ENCODE results near the gene ZDHHC3.

Gene ZDHHC3

GRCh38 chr3:44976002-44976815 lies at the start of gene ZDHHC3, which contains the start of gene EXOSC7:
TSS of gene ZDHHC3 (minus strand) at chr3:44976174. CDS start at chr3:44959436, 16,738 bp downstream.
TSS of gene EXOSC7 (plus strand) at chr3:44976244. CDS start at chr3:44976278, 34 bp downstream.
- no peaks in the 10 kb centered on the region for H3K36me3 ChIP-seq (ENCODE audit: control insufficient read depth in 2 of 2, insufficient read depth in 2 of 2, low read length in 2 of 2)
- H3K4me1 ChIP-seq (ENCODE audit: control insufficient read depth, insufficient read depth, low read length): peaks cover 25% of the 10 kb centered on the region
- no peaks in the 10 kb centered on the region for H3K9me3 ChIP-seq (ENCODE audit: control insufficient read depth in 2 of 2, low read length in 2 of 2)
- H3K27me3 ChIP-seq (ENCODE audit: control insufficient read depth in 1 of 2, insufficient read depth in 2 of 2, low read length in 2 of 2): no peaks in the 10 kb centered on the region
- H3K27ac ChIP-seq (ENCODE audit: low read length): peak within 1 kb of the TSS; percentile 71
- peak within 1 kb of the TSS; percentile 93 to 98 for H3K4me3 ChIP-seq (ENCODE audit: low read length in 2 of 2)
- peak within 1 kb of the TSS; percentile 90 to 92 for H3K9ac ChIP-seq (ENCODE audit: low read length in 2 of 2)

- Histone ChIP-seq H3K27ac (ENCODE audit: low read length) (peak overlapping the region; percentile 67), H3K4me1 (ENCODE audit: control insufficient read depth, insufficient read depth, low read length) (peaks cover 47% of the 10 kb centered on the region), H3K27me3 (ENCODE audit: control insufficient read depth in 1 of 2, insufficient read depth in 2 of 2, low read length in 2 of 2) (no peaks in the 10 kb centered on the region), H3K9ac (ENCODE audit: low read length in 2 of 2) (no peak overlapping the region), H3K9me3 (ENCODE audit: control insufficient read depth in 2 of 2, low read length in 2 of 2) (no peaks in the 10 kb centered on the region), H3K4me3 (ENCODE audit: low read length in 2 of 2) (no peak overlapping the region), H3K36me3 (ENCODE audit: control insufficient read depth in 2 of 2, insufficient read depth in 2 of 2, low read length in 2 of 2) (no peaks in the 10 kb centered on the region)
Measured at GRCh38 chr3:45024542-45025255, 48.7 kb upstream of the ZDHHC3 start.

GRCh38 chr3:45023675-45024074 lies 47.7 kb upstream of the ZDHHC3 start:
- H3K4me1 ChIP-seq (ENCODE audit: control insufficient read depth, insufficient read depth, low read length): peaks cover 41% of the 10 kb centered on the region

GRCh38 chr3:45021524-45022297 lies 45.7 kb upstream of the ZDHHC3 start:
- H3K9ac ChIP-seq (ENCODE audit: low read length in 2 of 2): no peak overlapping the region
- no peaks in the 10 kb centered on the region for H3K27me3 ChIP-seq (ENCODE audit: control insufficient read depth in 1 of 2, insufficient read depth in 2 of 2, low read length in 2 of 2)
- no peaks in the 10 kb centered on the region for H3K36me3 ChIP-seq (ENCODE audit: control insufficient read depth in 2 of 2, insufficient read depth in 2 of 2, low read length in 2 of 2)
- peak overlapping the region; percentile 46 for H3K27ac ChIP-seq (ENCODE audit: low read length)
- no peaks in the 10 kb centered on the region for H3K9me3 ChIP-seq (ENCODE audit: control insufficient read depth in 2 of 2, low read length in 2 of 2)
- H3K4me3 ChIP-seq (ENCODE audit: low read length in 2 of 2): no peak overlapping the region
- peaks cover 27% of the 10 kb centered on the region for H3K4me1 ChIP-seq (ENCODE audit: control insufficient read depth, insufficient read depth, low read length)

More at GRCh38 chr3:45023675-45024074, 47.7 kb upstream of the ZDHHC3 start:
- Histone ChIP-seq H3K27ac (ENCODE audit: low read length) (no peak overlapping the region), H3K36me3 (ENCODE audit: control insufficient read depth in 2 of 2, insufficient read depth in 2 of 2, low read length in 2 of 2) (no peaks in the 10 kb centered on the region), H3K27me3 (ENCODE audit: control insufficient read depth in 1 of 2, insufficient read depth in 2 of 2, low read length in 2 of 2) (no peaks in the 10 kb centered on the region), H3K9me3 (ENCODE audit: control insufficient read depth in 2 of 2, low read length in 2 of 2) (no peaks in the 10 kb centered on the region), H3K4me3 (ENCODE audit: low read length in 2 of 2) (no peak overlapping the region), H3K9ac (ENCODE audit: low read length in 2 of 2) (no peak overlapping the region)

GRCh38 chr3:45020534-45020933 lies 44.6 kb upstream of the ZDHHC3 start:
- H3K27me3 ChIP-seq (ENCODE audit: control insufficient read depth in 1 of 2, insufficient read depth in 2 of 2, low read length in 2 of 2): no peaks in the 10 kb centered on the region
- no peak overlapping the region for H3K9ac ChIP-seq (ENCODE audit: low read length in 2 of 2)
- H3K36me3 ChIP-seq (ENCODE audit: control insufficient read depth in 2 of 2, insufficient read depth in 2 of 2, low read length in 2 of 2): peaks cover 0 to 3% of the 10 kb centered on the region in 2 donors
- peaks cover 15% of the 10 kb centered on the region for H3K4me1 ChIP-seq (ENCODE audit: control insufficient read depth, insufficient read depth, low read length)
- H3K9me3 ChIP-seq (ENCODE audit: control insufficient read depth in 2 of 2, low read length in 2 of 2): no peaks in the 10 kb centered on the region
- no peak overlapping the region for H3K4me3 ChIP-seq (ENCODE audit: low read length in 2 of 2)
- H3K27ac ChIP-seq (ENCODE audit: low read length): peak overlapping the region; percentile 46

GRCh38 chr3:45017821-45018220 lies 41.8 kb upstream of the ZDHHC3 start:
- H3K9ac ChIP-seq (ENCODE audit: low read length in 2 of 2): no peak overlapping the region
- H3K36me3 ChIP-seq (ENCODE audit: control insufficient read depth in 2 of 2, insufficient read depth in 2 of 2, low read length in 2 of 2): peaks cover 0 to 8% of the 10 kb centered on the region in 2 donors
- no peaks in the 10 kb centered on the region for H3K9me3 ChIP-seq (ENCODE audit: control insufficient read depth in 2 of 2, low read length in 2 of 2)
- no peak overlapping the region for H3K4me3 ChIP-seq (ENCODE audit: low read length in 2 of 2)
- H3K27ac ChIP-seq (ENCODE audit: low read length): no peak overlapping the region
- peaks cover 9% of the 10 kb centered on the region for H3K4me1 ChIP-seq (ENCODE audit: control insufficient read depth, insufficient read depth, low read length)
- no peaks in the 10 kb centered on the region for H3K27me3 ChIP-seq (ENCODE audit: control insufficient read depth in 1 of 2, insufficient read depth in 2 of 2, low read length in 2 of 2)

DNA sequence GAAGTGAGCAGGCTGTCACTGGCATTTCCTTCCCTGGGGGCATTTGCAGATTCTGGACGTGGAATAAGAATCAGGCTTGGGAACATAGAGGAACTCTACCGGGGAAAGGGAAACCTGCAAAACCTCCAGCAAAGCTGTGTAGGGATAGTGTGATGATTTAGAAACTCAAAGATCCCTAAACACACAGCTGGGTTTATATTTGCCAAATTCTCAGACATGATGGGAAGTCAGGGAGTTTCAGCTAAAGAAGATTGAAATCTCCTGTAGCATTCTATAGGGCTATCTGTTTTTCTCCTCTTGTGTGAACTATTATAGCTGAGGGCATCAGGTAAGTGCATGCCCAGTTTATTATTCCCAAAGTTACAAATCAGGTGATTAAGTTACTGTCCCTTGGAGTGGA lies 40.9 kb upstream of the ZDHHC3 start:
- Histone ChIP-seq H3K9ac (ENCODE audit: low read length in 2 of 2) (no peak overlapping the region), H3K9me3 (ENCODE audit: control insufficient read depth in 2 of 2, low read length in 2 of 2) (no peaks in the 10 kb centered on the region), H3K27me3 (ENCODE audit: control insufficient read depth in 1 of 2, insufficient read depth in 2 of 2, low read length in 2 of 2) (no peaks in the 10 kb centered on the region), H3K4me1 (ENCODE audit: control insufficient read depth, insufficient read depth, low read length) (peaks cover 18% of the 10 kb centered on the region), H3K27ac (ENCODE audit: low read length) (no peak overlapping the region), H3K36me3 (ENCODE audit: control insufficient read depth in 2 of 2, insufficient read depth in 2 of 2, low read length in 2 of 2) (peaks cover 5 to 8% of the 10 kb centered on the region in 2 donors), H3K4me3 (ENCODE audit: low read length in 2 of 2) (no peak overlapping the region)

- Histone ChIP-seq H3K36me3 (ENCODE audit: control insufficient read depth in 2 of 2, insufficient read depth in 2 of 2, low read length in 2 of 2) (peaks cover 14 to 17% of the 10 kb centered on the region in 2 donors), H3K9me3 (ENCODE audit: control insufficient read depth in 2 of 2, low read length in 2 of 2) (no peaks in the 10 kb centered on the region), H3K4me3 (ENCODE audit: low read length in 2 of 2) (peak overlapping the region; percentile 20 to 44), H3K4me1 (ENCODE audit: control insufficient read depth, insufficient read depth, low read length) (peaks cover 28% of the 10 kb centered on the region), H3K27me3 (ENCODE audit: control insufficient read depth in 1 of 2, insufficient read depth in 2 of 2, low read length in 2 of 2) (no peaks in the 10 kb centered on the region), H3K27ac (ENCODE audit: low read length) (peak overlapping the region; percentile 86), H3K9ac (ENCODE audit: low read length in 2 of 2) (no peak overlapping the region)
Measured at GRCh38 chr3:45012577-45012976, 36.6 kb upstream of the ZDHHC3 start.

GRCh38 chr3:45011756-45012508 lies 36.0 kb upstream of the ZDHHC3 start:
- peak overlapping the region in 1 of 2 donors; percentile 64 for H3K9ac ChIP-seq (ENCODE audit: low read length in 2 of 2)
- H3K27ac ChIP-seq (ENCODE audit: low read length): peak overlapping the region; percentile 86
- peaks cover 18 to 22% of the 10 kb centered on the region in 2 donors for H3K36me3 ChIP-seq (ENCODE audit: control insufficient read depth in 2 of 2, insufficient read depth in 2 of 2, low read length in 2 of 2)
- no peaks in the 10 kb centered on the region for H3K27me3 ChIP-seq (ENCODE audit: control insufficient read depth in 1 of 2, insufficient read depth in 2 of 2, low read length in 2 of 2)
- H3K4me1 ChIP-seq (ENCODE audit: control insufficient read depth, insufficient read depth, low read length): peaks cover 28% of the 10 kb centered on the region
- H3K9me3 ChIP-seq (ENCODE audit: control insufficient read depth in 2 of 2, low read length in 2 of 2): no peaks in the 10 kb centered on the region
- peak overlapping the region; percentile 20 to 44 for H3K4me3 ChIP-seq (ENCODE audit: low read length in 2 of 2)

Measured in stomach smooth muscle (tissue), 2 donors.